Stimulated activated naive CD4-positive, alpha-beta T cell (primary cell): Measurements from ENCODE around the gene ACOT8.
"Not testable (repeated sequence)": the region's sequence is repeated elsewhere in the genome, so short reads cannot be mapped to it uniquely, and the experiment has no call there.

Source experiments
- DNase-seq, 6 experiments: peaks; one replicate each; lab custom pipeline; 2025; lab: John Stamatoyannopoulos, UW

The ACOT8 gene

DNA sequence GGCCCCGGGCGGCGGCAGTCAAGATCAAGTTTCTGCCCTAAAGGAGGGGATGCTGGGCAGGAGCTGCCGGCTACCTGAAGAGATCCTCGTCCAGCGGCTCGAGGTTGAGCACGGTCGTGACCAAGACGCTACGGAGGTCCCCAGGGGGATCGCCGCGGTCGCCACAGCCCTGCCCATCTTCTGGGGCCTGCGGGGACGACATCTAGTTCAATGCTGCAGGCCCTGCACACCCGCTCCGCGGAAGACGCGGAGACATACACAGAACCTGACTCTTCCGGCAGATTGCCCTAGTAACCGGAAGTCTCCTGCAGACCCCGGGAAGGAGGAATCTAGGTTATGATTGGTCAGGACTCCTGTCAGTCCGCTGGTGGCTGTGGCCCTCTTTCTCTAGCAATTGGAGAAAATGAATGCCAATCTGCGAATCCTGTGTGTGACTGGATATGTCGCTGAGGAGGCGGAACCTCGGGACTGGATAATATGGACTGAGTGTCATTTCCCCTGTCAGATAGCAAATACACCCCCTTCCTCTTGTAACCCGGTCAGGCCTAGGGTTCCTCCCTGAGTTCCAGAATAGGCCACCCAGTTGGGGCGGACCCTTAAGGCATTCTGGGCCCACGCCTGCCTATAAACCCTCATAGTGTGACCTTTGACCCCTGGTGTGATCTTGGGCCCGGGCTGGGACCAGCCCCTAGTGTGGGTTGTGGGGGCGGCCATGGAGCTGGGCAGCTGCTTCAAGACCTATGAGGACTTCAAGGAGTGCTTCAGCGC, at the start of gene ACOT8, which contains the start of gene ZSWIM3:
Gene ACOT8, minus strand, starts transcription at position 279 of the 768 bp plus-strand sequence. Its CDS starts 77 bp downstream, at position 202.
Gene ZSWIM3, plus strand, starts transcription at position 501 of the 768 bp plus-strand sequence. Its CDS starts 212 bp downstream, at position 713.
- DNase-seq: peak; percentile 72 to 98 (median 94)

DNA sequence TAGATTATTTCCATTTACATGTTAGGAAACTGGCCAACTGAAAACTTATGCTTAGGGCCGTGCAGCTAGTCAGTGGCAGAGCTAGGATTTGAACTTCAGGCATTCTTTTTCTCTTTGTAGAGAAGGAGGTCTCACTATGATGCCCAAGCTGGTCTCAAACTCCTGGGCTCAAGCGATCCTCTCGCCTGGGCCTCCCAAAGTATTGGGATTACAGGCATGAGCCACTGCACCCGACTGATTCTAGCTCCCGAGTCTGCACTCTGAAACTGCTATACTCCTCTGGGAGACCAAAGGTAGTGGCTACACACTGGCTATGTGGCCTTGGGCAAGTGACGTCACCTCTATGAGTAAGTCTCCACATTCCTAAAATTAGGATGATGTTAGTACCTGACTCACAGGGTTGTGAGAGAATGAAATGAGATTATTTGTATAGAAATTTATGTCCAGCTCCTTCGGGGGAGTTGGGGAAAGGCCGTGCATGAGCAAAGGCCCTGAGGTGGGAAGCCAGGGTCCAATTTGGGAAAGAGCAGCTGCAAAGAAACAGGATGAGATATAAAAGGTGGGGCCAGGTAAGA, 48.4 kb upstream of the ACOT8 start:
- DNase-seq: no peak

DNA sequence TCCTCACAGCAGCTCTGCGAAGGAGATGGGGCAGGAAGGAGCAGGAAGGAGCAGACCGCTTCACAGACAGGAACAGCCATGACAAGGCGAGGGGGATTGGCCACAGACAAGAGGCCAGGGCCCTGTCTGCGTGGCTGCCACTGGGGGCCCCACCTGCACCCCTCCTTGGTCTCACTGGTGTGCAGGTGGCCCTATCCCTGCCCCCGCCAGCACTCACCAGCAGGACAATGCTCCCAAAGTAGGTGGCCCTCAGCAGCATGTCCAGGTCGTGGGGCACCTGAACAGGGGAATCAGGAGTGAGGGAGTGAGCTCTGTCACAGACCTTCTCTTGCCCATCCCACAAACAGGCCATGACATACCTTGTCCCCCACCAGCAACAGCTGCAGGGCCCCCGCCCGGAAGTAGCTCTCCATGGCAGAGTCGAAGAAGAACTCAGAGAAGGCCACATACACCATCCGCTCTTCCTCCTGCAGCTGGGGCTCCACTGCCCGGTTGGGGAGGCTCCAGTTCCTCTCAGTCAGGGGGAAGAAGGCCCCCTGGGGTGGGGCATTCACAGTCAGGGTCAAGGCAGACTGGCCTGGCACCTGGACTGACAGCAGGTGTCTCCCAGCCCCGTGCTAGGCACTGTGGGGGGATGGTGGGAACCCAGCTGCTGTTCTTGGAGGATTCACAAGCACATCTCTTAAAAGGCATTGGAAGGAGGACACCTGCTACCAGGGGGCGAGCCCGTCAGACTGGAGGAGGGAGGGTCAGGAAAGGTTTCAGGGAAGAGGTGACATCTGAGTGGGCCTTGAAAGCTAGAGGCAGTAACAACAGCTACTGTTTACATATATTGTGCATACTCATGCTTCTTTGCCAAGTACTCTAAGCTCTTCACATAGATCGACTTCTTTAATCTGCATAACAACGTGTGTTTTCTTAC, 47.7 kb upstream of the ACOT8 start:
- no peak for DNase-seq

DNA sequence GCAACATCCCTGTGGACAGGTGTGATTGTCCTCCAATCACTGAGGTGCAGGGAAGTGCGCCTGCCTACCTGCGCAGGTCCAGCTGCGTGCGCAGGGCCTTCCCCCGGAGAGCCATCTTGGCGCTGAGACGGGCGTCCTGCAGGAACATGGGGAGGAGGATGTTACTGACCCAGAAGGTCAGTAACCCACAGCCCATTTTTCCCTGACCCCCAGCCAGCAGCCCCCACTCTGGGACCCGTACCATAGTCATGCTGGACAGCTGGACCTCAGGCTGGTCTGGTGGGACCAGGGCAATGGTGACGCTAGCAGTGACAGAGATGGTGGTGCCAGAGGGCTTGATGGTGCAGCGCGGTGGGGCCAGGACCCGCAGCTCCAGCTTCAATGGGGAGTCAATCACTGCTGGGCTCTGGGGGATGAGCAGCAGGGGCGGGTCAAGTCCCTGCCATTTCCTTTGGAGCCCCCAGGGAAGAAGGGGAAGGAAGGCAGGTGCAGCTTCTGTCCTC, 45.1 kb upstream of the ACOT8 start:
- DNase-seq: no peak

DNA sequence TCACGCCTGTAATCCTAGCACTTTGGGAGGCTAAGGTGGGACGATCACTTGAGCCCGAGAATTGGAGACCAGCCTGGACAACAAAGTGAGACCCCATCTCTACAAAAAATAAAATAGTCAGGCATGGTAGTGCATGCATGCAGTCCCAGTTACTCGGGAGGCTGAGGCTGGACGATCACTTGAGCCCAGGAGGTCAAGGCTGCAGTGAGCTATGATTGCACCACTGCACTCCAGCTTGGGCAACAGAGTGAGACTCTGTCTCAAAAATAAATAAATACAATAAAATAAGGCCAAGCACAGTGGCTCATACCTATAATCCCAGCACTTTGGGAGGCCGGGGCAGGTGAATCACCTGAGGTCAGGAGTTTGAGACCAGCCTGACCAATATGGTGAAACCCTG, 44.1 kb upstream of the ACOT8 start:
- not testable (repeated sequence) for DNase-seq

DNA sequence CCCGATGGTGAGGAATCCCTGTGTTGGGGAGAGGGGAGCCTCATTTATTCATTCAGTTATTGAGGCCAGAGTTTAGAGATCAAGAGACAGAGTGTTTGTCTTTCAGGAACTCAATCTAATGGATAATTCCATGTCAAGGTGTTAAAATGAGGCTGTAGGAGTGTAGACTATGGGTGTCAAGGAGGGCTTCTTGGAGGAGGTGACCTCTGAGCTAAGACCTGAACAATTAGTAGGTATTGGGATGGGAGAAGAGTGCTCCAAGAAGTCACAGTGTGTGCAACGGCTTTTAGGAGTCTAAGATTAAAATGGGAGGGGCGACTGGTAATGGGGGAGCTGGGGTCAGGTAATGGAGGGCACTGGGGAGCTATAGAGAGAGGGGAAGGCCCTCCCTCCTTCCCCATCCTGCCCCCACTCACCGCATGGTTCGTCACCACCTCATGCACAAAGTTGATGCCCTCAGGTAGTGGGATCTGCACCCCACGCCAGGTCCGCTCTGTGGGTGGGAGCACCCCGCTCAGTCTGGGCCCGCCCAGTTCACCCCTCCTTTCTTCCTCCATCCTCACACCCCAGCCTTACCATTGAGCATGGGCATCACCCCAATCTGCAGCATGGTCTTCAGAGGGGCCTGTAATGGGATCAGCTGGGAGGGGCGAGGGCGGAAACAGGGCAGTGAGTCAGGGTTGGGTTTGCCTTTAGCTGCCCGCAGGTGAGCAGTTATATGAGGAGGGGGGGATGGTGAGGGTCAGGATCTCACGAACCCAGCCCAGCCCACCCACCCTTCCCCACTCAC, 42.0 kb upstream of the ACOT8 start:
- DNase-seq: no peak

DNA sequence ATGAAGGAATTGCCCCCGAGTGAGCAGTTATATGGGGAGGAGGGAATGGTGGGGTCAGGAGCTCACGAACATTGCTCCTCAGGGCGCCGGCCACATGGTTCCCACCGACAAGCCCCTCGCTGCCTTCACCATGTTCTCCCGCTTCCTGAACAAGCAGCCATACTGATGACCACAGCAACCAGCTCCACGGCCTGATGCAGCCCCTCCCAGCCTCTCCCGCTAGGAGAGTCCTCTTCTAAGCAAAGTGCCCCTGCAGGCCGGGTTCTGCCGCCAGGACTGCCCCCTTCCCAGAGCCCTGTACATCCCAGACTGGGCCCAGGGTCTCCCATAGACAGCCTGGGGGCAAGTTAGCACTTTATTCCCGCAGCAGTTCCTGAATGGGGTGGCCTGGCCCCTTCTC, 41.1 kb upstream of the ACOT8 start:
- no peak for DNase-seq

DNA sequence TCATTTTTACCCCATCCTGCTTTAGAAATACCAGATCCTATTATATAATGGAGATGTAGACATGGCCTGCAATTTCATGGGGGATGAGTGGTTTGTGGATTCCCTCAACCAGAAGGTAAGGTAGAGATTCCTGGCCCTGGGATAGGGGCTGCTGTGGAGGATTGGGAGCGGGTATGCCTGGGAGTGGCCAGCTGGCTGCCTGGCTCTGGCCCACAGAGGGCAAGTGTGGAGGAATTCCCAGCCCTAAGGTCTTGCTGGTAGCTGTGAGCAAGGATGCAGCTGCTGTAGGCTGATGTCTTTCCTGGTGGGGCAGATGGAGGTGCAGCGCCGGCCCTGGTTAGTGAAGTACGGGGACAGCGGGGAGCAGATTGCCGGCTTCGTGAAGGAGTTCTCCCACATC, 40.5 kb upstream of the ACOT8 start:
- DNase-seq: no peak

DNA sequence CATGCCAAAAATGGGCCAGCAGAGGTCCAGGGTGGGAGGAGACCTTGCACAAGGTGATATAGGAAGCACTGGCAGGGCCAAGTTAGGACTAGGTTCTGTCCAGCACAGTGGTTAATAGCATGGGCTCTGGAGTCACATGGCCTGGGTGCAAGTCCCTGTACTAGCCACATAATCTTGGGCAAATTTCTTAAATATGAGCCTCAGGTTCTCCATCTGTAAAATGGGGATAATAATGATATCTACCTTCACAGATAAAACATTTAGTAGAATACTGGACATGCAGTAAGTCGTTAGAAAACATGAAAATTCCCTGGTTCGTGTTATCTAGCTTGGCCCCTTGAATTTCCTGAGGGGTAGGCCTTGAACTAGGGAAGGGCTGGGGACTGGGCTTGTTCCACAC, 40.1 kb upstream of the ACOT8 start:
- no peak for DNase-seq

DNA sequence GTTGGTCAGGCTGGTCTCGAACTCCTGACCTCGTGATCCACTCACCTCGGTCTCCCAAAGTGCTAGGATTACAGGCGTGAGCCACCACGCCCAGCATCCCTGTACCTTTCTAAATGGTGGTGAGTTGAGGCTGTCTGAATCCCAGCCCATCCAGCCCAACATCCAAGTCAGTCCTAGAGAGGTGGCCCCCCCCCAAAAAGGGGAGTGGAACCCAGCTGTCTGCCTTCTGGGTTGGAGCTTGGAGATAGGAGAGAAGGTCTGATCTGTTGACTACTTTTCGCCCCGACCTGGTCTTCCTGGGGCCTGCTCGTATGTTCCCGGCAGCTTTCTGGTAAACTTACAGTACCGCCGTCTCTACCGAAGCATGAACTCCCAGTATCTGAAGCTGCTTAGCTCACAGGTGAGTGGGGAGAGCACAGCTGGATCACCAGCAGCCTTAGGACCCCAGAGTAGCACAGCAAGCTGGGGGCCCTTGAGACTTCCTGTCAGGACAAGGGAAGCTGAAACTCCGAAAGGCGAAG, 39.5 kb upstream of the ACOT8 start:
- DNase-seq: no peak

DNA sequence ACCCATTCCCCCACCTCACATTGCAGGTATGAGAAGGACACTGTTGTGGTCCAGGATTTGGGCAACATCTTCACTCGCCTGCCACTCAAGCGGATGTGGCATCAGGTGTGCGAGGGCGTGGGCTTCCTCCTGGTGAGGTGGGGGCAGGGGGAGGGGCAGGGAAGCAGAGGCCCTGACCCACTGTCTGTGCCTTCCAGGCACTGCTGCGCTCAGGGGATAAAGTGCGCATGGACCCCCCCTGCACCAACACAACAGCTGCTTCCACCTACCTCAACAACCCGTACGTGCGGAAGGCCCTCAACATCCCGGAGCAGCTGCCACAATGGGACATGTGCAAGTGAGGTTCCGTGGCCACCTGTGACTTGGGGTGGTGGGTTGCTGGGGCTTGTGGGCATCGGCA, 37.6 kb upstream of the ACOT8 start:
- no peak for DNase-seq

DNA sequence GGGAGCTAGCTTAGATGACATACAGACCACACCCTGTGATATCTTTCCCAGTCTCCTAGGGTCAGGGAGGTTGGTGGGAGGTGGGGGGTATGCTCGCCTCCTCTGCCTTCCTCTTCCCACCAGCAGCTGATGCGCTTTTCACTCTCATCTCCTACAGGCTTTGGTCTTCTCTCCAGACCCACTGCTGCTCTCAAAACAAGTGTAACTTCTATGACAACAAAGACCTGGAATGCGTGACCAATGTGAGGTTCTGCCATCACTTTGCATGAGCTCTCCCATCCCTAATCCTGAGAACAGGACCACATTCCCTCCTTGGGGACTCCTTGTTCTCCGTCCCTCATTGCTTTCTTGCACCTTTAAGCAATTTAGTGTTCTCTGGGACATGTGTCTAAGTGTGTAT, 36.6 kb upstream of the ACOT8 start:
- DNase-seq: no peak

DNA sequence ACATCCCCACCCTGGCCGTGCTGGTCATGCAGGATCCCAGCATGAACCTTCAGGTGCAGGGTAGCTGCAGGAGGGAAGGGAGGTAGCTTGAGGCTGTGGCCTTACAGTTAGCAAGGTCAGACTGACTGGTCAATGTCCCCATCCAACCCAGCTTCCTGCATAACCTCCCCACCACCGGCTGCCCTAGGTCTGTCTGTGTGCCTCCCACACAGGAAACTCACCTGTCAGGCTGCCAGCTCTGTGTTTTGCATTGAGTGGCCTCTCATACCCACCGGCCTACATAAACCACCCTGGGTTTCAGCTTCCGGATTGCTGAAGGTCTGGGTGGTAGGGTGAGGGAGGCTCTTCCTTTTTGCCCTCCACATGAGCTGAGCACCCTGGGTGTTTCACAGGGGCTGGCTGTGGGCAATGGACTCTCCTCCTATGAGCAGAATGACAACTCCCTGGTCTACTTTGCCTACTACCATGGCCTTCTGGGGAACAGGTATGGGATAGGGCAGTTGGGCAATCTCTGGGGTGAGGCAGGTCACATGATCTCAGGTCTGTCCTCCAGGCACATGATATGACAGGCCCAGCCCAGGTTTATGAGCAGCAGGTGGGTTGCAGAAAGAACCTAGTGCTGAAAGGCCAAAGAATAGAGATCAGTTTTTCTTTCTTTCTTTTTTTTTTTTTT, 35.8 kb upstream of the ACOT8 start:
- no peak for DNase-seq

DNA sequence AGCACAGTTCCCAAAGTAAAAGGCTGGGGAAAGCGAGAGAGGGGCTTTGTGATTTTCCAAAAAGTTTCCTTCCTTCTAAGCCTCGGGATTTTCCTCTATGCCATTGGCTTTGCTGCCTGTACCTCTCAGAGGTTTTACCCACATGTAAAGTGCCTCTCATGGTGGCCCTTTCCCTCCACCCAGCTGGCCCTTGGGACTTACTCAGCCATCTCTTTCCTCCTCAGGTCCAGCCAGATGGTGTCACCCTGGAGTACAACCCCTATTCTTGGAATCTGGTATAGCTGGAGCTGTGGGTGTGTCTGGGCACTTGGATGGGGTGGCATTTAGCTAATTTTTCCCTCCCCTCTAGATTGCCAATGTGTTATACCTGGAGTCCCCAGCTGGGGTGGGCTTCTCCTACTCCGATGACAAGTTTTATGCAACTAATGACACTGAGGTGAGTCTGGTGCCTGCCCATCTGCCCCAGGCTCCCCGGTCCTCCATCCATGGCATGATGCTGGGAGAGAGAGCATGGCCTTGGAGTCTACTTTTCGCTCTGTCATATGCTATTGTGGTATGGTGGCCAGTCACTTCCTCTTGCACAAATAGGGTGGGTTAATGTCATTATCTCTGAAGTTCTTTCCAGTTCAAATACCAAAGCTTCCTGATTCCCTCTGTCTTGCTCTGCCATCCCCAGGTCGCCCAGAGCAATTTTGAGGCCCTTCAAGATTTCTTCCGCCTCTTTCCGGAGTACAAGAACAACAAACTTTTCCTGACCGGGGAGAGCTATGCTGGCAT, 35.0 kb upstream of the ACOT8 start:
- DNase-seq: no peak

DNA sequence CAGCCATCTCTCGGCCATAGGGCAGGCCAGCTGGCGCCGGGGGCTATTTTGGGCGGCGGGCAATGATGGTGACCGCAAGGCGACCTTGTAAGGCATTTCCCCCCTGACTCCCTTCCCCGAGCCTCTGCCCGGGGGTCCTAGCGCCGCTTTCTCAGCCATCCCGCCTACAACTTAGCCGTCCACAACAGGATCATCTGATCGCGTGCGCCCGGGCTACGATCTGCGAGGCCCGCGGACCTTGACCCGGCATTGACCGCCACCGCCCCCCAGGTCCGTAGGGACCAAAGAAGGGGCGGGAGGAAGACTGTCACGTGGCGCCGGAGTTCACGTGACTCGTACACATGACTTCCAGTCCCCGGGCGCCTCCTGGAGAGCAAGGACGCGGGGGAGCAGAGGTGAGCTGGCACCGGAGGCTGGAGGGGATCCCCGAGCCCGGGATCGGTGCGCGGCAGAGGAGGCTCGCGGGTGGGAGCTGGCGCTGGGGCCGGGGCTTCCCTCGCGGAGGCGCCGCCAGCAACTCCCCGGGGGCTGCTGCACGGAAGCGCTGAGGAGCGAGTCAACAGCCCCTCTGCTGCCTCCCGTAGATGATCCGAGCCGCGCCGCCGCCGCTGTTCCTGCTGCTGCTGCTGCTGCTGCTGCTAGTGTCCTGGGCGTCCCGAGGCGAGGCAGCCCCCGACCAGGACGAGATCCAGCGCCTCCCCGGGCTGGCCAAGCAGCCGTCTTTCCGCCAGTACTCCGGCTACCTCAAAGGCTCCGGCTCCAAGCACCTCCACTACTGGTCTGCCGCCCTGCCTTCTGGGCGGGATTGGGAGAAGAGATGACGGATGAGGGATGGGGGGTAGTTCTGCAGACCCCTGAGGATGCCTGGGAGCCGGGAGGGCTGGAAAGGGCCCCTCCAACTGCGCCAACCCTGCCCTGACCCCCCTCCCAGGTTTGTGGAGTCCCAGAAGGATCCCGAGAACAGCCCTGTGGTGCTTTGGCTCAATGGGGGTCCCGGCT, 34.1 kb upstream of the ACOT8 start, which contains the start of the genes CTSA and NEURL2:
Gene CTSA, plus strand, starts transcription at position 351 of the 999 bp plus-strand sequence. Its CDS starts 234 bp downstream, at position 585.
Gene NEURL2, minus strand, starts transcription at position 224 of the 999 bp plus-strand sequence. Its CDS starts 217 bp downstream, at position 7.
- peak; percentile 65 to 85 (median 82) for DNase-seq

DNA sequence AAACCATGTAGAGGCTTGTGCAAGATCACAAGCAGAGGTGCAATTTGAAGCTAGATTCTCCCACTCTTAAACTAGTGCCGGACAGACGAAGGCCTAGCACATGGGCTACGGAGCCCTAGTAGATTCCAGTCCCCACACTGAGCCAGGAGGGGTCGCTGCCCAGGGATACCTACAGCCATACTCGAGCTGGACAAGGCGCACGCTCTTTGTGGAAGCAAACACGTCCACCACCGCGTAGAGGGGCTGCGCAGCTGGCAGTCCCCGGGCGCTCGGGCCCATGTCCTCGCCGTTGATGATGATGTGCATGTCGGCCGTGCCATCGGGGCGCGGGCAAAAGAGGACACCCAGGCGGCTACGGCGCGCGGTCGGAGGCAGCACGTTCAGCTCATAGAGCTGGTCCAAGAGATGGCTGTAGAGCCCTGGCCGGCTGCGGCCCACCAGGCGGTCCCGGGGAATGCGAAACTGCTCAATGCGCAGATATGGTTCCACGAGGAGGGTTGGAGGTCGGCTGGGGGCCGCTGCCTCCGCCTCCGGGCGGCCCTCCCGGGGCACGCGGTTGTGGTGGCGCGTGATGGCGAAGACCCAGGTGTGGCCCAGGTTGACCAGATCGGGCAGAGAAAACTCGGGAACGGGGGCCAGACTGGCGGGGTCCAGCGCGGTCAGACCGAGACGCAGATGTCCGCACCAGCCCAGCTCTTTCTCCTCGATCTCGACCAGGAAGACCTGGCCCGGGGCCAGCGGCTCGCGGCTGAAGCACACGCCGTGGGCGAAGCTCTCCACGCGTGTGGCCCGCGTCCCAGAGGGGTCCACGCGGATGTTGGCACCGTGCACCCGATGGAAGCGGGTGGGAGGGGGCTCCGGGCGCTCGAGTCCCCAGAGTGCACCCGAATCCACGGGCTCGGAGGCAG, 33.1 kb upstream of the ACOT8 start:
- peak in 5 of 6 experiments; percentile 20 to 54 (median 38) for DNase-seq

DNA sequence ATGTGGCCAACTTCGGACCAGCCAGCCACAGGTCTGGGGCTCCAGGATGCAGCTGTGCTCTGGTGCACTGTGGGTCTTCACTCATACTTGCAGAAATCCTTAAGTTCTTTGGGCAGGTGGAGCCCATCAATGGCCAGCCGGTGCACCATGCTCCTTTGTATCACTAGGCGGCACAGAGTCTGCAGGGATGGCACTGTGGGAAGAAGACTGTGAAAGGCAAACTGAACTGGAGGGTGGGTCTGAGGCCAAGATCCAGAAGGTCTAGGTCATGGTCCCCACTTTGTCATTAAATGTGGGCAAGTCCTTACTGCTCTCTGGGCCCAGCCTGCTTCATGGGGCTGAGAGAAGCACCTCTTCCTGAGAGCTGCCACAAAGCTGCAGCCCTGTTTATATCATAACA, 31.5 kb upstream of the ACOT8 start:
- DNase-seq: no peak
